Testis (tissue), 3 donors: ENCODE measurements around the gene RBM3. TPM values are rescaled to one million over a fixed set of nuclear protein-coding genes. Genes with fewer than 3 reads are reported as not detected.

Experiments used
- DNase-seq: peaks from one replicate; pipeline ENCODE4 v3.0.0-alpha.2; 2019
- H3K27ac ChIP-seq, 2 donors: fragments of 200-600 bp; sonication (generic); one replicate each; pipeline ENCODE4 v1.5.1; 2019
- H3K27me3 ChIP-seq: fragments of 200-600 bp; sonication (generic); one replicate; pipeline ENCODE4 v1.5.1; 2019
- H3K36me3 ChIP-seq: fragments of 200-600 bp; sonication (generic); one replicate; pipeline ENCODE4 v1.5.1; 2017; ENCODE audit warnings: low read depth; ENCODE audit errors: missing control alignments
- H3K4me1 ChIP-seq: fragments of 200-600 bp; sonication (generic); one replicate; pipeline ENCODE4 v1.5.1; 2019
- H3K4me3 ChIP-seq, 2 donors: fragments of 200-600 bp; sonication (generic); one replicate each; pipeline ENCODE4 v1.5.1; 2017 to 2019
- H3K9me3 ChIP-seq: fragments of 200-600 bp; sonication (generic); one replicate; pipeline ENCODE4 v1.5.1; 2017
- CTCF ChIP-seq, 3 experiments: fragments of 450-650 bp in 2 of 3; fragments of 200-600 bp in 1 of 3; sonication (generic) in 1 of 3; IDR thresholded peaks; one replicate each; pipeline ENCODE4 v1.5.1; 2016 to 2019; ENCODE audit warnings: antibody characterized with exemption in 3 of 3, mild to moderate bottlenecking in 2 of 3, moderate library complexity in 1 of 3
- POLR2A ChIP-seq: fragments of 450-650 bp; IDR thresholded peaks from one replicate; pipeline ENCODE4 v1.6.1; 2017; ENCODE audit warnings: antibody characterized with exemption, mild to moderate bottlenecking, moderate library complexity
- WGBS, 2 donors: methylation state at CpG; one replicate each; pipeline ENCODE4 v1.1.5; 2018; 5-methylcytosine and 5-hydroxymethylcytosine counted together
- intact Hi-C: fragments of 100-400 bp; cut with DNase I; formaldehyde crosslinking; loops from one replicate; pipeline ENCODE4 v1.15.1; 2023; ENCODE audit warnings: low total_unique reads
- polyA plus RNA-seq: library from polyadenylated mRNA; stranded (reverse); fragments of 350-450 nt; fragmentation: Illumina TruSeq; extraction: RNeasy Lipid Tissue Mini Kit (QIAGEN cat#74804); gene quantifications from one replicate; pipeline ENCODE4 v1.2.3, GENCODE V29; 2014; ENCODE audit warnings: low read depth, low replicate concordance; ENCODE audit not compliant: insufficient read depth
- total RNA-seq, 2 donors: library from RNA; depleted of rRNA; stranded (reverse); fragments of >200 nt; gene quantifications; one replicate each; pipeline ENCODE4 v1.2.3, GENCODE V29; 2016

Gene RBM3
- total and polyA plus RNA-seq, 3 donors from 2014 or later, result 121 to 214 (median 167) TPM

GRCh38 chrX:48598614-48599013 lies 24.3 kb downstream of the RBM3 start:
- Histone ChIP-seq H3K36me3 (no peaks in the 10 kb centered on the region), H3K4me3 (no peak overlapping the region), H3K4me1 (peaks cover 5% of the 10 kb centered on the region), H3K27ac (no peak overlapping the region), H3K27me3 (no peaks in the 10 kb centered on the region), H3K9me3 (no peaks in the 10 kb centered on the region)
- TF ChIP-seq POLR2A (no peak), CTCF (IDR thresholded peaks at IDR 0.05) (no peak)
- no peak for DNase-seq
- intact Hi-C loops, result no loop called here
- WGBS, 2 donors, result 8 to 55% methylated on average over 2 to 21 of the region's 25 CpGs

GRCh38 chrX:48599341-48599740 lies 25.1 kb downstream of the RBM3 start:
- no peak for DNase-seq
- Histone ChIP-seq H3K9me3 (no peaks in the 10 kb centered on the region), H3K27me3 (no peaks in the 10 kb centered on the region), H3K4me3 (no peak overlapping the region), H3K36me3 (no peaks in the 10 kb centered on the region), H3K4me1 (peaks cover 5% of the 10 kb centered on the region), H3K27ac (no peak overlapping the region)
- TF ChIP-seq CTCF (IDR thresholded peaks at IDR 0.05) (no peak), POLR2A (no peak)
- WGBS, 2 donors, result 92 to 95% methylated on average over 7 to 19 of the region's 20 CpGs
- intact Hi-C loops, result no loop called here

- no peaks in the 10 kb centered on the region for H3K27me3 ChIP-seq
- TF ChIP-seq POLR2A (no peak), CTCF (IDR thresholded peaks at IDR 0.05) (no peak)
- H3K4me1 ChIP-seq, result peaks cover 5% of the 10 kb centered on the region
- no peak overlapping the region for H3K4me3 ChIP-seq
- no peak for DNase-seq
- 78 to 93% methylated on average over 1 to 3 of the region's 19 CpGs for WGBS, 2 donors
- no peak overlapping the region for H3K27ac ChIP-seq
- no peaks in the 10 kb centered on the region for H3K9me3 ChIP-seq
- H3K36me3 ChIP-seq, result no peaks in the 10 kb centered on the region
- intact Hi-C loops, result no loop called here
Measured at GRCh38 chrX:48600226-48600625, 25.9 kb downstream of the RBM3 start.

- Histone ChIP-seq H3K9me3 (no peaks in the 10 kb centered on the region), H3K4me1 (peaks cover 2% of the 10 kb centered on the region), H3K27me3 (no peaks in the 10 kb centered on the region), H3K4me3 (no peak overlapping the region), H3K27ac (no peak overlapping the region), H3K36me3 (no peaks in the 10 kb centered on the region)
- intact Hi-C loops, result no loop called here
- DNase-seq, result no peak
- TF ChIP-seq POLR2A (no peak), CTCF (IDR thresholded peaks at IDR 0.05) (no peak)
- 84 to 100% methylated on average over 2 to 10 of the region's 17 CpGs for WGBS, 2 donors
Measured at GRCh38 chrX:48601741-48602394, 27.6 kb downstream of the RBM3 start.

GRCh38 chrX:48604701-48605100 lies 30.4 kb downstream of the RBM3 start:
- intact Hi-C loops, result no loop called here
- no peak for DNase-seq
- Histone ChIP-seq H3K27me3 (no peaks in the 10 kb centered on the region), H3K27ac (no peak overlapping the region), H3K9me3 (no peaks in the 10 kb centered on the region), H3K36me3 (no peaks in the 10 kb centered on the region), H3K4me3 (no peak overlapping the region), H3K4me1 (no peaks in the 10 kb centered on the region)
- WGBS, 2 donors, result 91% methylated on average over 7 of the region's 16 CpGs; no CpG with 5 or more reads in 1 of the 2 donors
- no peak for TF ChIP-seq CTCF (IDR thresholded peaks at IDR 0.05)
- TF ChIP-seq POLR2A, result no peak
